Heart left ventricle (tissue), 16 donors: ENCODE data around the gene CCT3. TPM values are rescaled to one million over a fixed set of nuclear protein-coding genes. Genes with fewer than 3 reads are reported as not detected.
"Not testable (repeated sequence)": the region's sequence is repeated elsewhere in the genome, so short reads cannot be mapped to it uniquely, and the experiment has no call there.

Experiments
- ATAC-seq, 4 donors: fragments of 200-7000 bp; cut with Tn5 transposase; one replicate each; pipeline ENCODE4 v1.9.1; 2020 to 2022; ENCODE audit warnings: moderate library complexity in 4 of 4, mild to moderate bottlenecking in 3 of 4, moderate number of reproducible peaks in 1 of 4
- DNase-seq, 5 donors: peaks; one replicate each; pipeline ENCODE4 v3.0.0-alpha.2; 2020
- H3K27ac ChIP-seq, 12 donors: fragments of 200-600 bp; sonication (generic) in 4 of 12; one replicate each; pipeline versions ENCODE4 v1.5.0 to v1.8.0; 2016 to 2022; ENCODE audit warnings: mild to moderate bottlenecking in 2 of 12
- H3K27me3 ChIP-seq, 9 donors: fragments of 200-600 bp; sonication (generic) in 2 of 9; one replicate each; pipeline versions ENCODE4 v1.5.1 to v1.8.0; 2016 to 2022; ENCODE audit warnings: mild to moderate bottlenecking in 3 of 9
- H3K36me3 ChIP-seq, 9 donors: fragments of 200-600 bp; sonication (generic) in 2 of 9; one replicate each; pipeline versions ENCODE4 v1.5.0 to v1.8.0; 2018 to 2022; ENCODE audit warnings: mild to moderate bottlenecking in 2 of 9
- H3K4me1 ChIP-seq, 12 donors: fragments of 200-600 bp; sonication (generic) in 4 of 12; one replicate each; pipeline versions ENCODE4 v1.5.0 to v1.8.0; 2016 to 2022; ENCODE audit warnings: mild to moderate bottlenecking in 3 of 12
- H3K4me3 ChIP-seq, 12 donors: fragments of 200-600 bp; sonication (generic) in 4 of 12; one replicate each; pipeline versions ENCODE4 v1.5.0 to v1.8.0; 2017 to 2022; ENCODE audit warnings: mild to moderate bottlenecking in 9 of 12, moderate library complexity in 4 of 12
- H3K9me3 ChIP-seq, 12 donors: fragments of 200-600 bp; sonication (generic) in 4 of 12; one replicate each; pipeline versions ENCODE4 v1.5.0 to v1.8.0; 2016 to 2022; ENCODE audit warnings: mild to moderate bottlenecking in 1 of 12
- CTCF ChIP-seq, 12 donors: fragments of 200-600 bp; sonication (generic) in 4 of 12; IDR thresholded peaks; one replicate each; pipeline versions ENCODE4 v1.5.0 to v1.8.0; 2018 to 2022; ENCODE audit warnings: antibody characterized with exemption in 12 of 12, mild to moderate bottlenecking in 5 of 12
- POLR2A ChIP-seq, 2 donors: fragments of 450-650 bp; IDR thresholded peaks; one replicate each; pipeline ENCODE4 v1.6.1; 2017; ENCODE audit warnings: antibody characterized with exemption in 2 of 2, mild to moderate bottlenecking in 2 of 2, moderate library complexity in 2 of 2
- WGBS, 4 donors: extraction: QIAGEN DNeasy Blood & Tissue Kit in 2 of 4; methylation state at CpG; one replicate each; pipeline versions ENCODE4 v1.1.5 to v1.1.7; 2013 to 2018; 5-methylcytosine and 5-hydroxymethylcytosine counted together
- intact Hi-C, 10 donors: fragments of 100-400 bp; cut with DNase I; formaldehyde crosslinking; loops; one replicate each; pipeline versions ENCODE4 v1.11.1 to v1.14.2; 2022
- polyA plus RNA-seq, 2 donors: library from polyadenylated mRNA; stranded (reverse); fragments of 200-250 nt; gene quantifications; one replicate each; pipeline ENCODE4 v1.2.3, GENCODE V29; 2013
- total RNA-seq, 9 donors: library from RNA; depleted of rRNA in 2 of 9; stranded (reverse); fragments of >200 nt in 2 of 9; fragmentation: NEBNext Ultra II Directional in 3 of 9; extraction: Animal tissue kit (Norgen Biotek cat#: 25700) in 3 of 9; gene quantifications; one replicate each; pipeline versions ENCODE4 v1.1.0 to v1.2.4, GENCODE V29; 2016 to 2023
- donor health status: ischemic (EF 13 %, LVEDD 7.1; RV severe dilation, severe dysfunction).
- donor health status: healthy with polysubstance abuse.
- donor health status: DM: no; HTN: yes; CAD: no.
- donor health status: DM: no; HTN: no; CAD: no.
- donor health status: ischemic (EF 25% LVEDD 6.9; RV normal size, moderate dysfunction).
- donor health status: ischemic (EF 25% LVEDD 5.7; RV mildly dilated, moderate dysfunction).
- donor health status: healthy.
- donor health status: DM: yes; HTN: yes; CAD: no.
- donor health status: ischemic (EF 35%, LVEDD 5.7; RV mildly dilated, moderate dysfunction).
- donor health status: nonischemic (EF 11% LVEDD 7.7; RV severe dilation, severe dysfunction).
- donor health status: DM: yes; HTN: yes; CAD: no.
- donor health status: PGD.
- donor health status: ischemic (EF 29% LVEDD 5.4; RV normal size, mild dysfunction).
- donor health status: nonischemic (EF 23%, LVEDD 6.1; RV moderate dilation, normal function).

The CCT3 gene
- total and polyA plus RNA-seq, 11 donors, result 83.1 to 246 (median 143) TPM

GRCh38 chr1:156346636-156347035, 8.5 kb upstream of the CCT3 start:
- DNase-seq (no peak), ATAC-seq (no peak)
- WGBS, 4 donors, result 55 to 69% (median 62%) methylated on average over 2 of the region's 2 CpGs
- Histone ChIP-seq H3K9me3 (no peaks in the 10 kb centered on the region), H3K4me1 (no peaks in the 10 kb centered on the region), H3K27ac (no peak overlapping the region), H3K4me3 (no peak overlapping the region), H3K36me3 (no peaks in the 10 kb centered on the region), H3K27me3 (peaks cover 0 to 16% (median 0%) of the 10 kb centered on the region in 9 donors)
- intact Hi-C loops, result no loop called here
- TF ChIP-seq POLR2A (IDR thresholded peaks at IDR 0.05), result no peak
- TF ChIP-seq CTCF (IDR thresholded peaks at IDR 0.05), result no peak

GRCh38 chr1:156346035-156346434, 7.9 kb upstream of the CCT3 start:
- not testable (repeated sequence) for ATAC-seq
- WGBS, 4 donors, result 82 to 94% (median 89%) methylated on average over 2 of the region's 2 CpGs

GRCh38 chr1:156344409-156344808, 6.3 kb upstream of the CCT3 start:
- Histone ChIP-seq H3K27ac (no peak overlapping the region), H3K4me3 (no peak overlapping the region), H3K27me3 (peaks cover 0 to 16% (median 0%) of the 10 kb centered on the region in 9 donors), H3K36me3 (no peaks in the 10 kb centered on the region), H3K4me1 (no peaks in the 10 kb centered on the region), H3K9me3 (no peaks in the 10 kb centered on the region)
- ATAC-seq (no peak), DNase-seq (no peak)
- TF ChIP-seq CTCF (IDR thresholded peaks at IDR 0.05) (no peak), POLR2A (IDR thresholded peaks at IDR 0.05) (no peak)
- 63 to 80% (median 68%) methylated on average over 3 of the region's 3 CpGs for WGBS, 4 donors
- intact Hi-C loops, result no loop called here

More at GRCh38 chr1:156346035-156346434, 7.9 kb upstream of the CCT3 start:
- DNase-seq, H3K4me1 ChIP-seq, intact Hi-C loops, H3K36me3 ChIP-seq, H3K4me3 ChIP-seq, H3K9me3 ChIP-seq, H3K27ac ChIP-seq: not testable (repeated sequence)
- H3K27me3 ChIP-seq, result peaks cover 0 to 16% (median 0%) of the 10 kb centered on the region in 9 donors

GRCh38 chr1:156342166-156342955, 4.3 kb upstream of the CCT3 start:
- Histone ChIP-seq H3K4me3 (no peak overlapping the region), H3K9me3 (no peaks in the 10 kb centered on the region), H3K27me3 (peaks cover 0 to 16% (median 0%) of the 10 kb centered on the region in 9 donors), H3K27ac (no peak overlapping the region), H3K36me3 (no peaks in the 10 kb centered on the region), H3K4me1 (peaks cover 0 to 3% (median under 1%) of the 10 kb centered on the region in 12 donors)
- 82 to 92% (median 89%) methylated on average over 1 of the region's 1 CpG for WGBS, 4 donors
- intact Hi-C loops, result no loop called here
- ATAC-seq (no peak), DNase-seq (no peak)
- TF ChIP-seq POLR2A (IDR thresholded peaks at IDR 0.05) (no peak), CTCF (IDR thresholded peaks at IDR 0.05) (no peak)
